Common myeloid progenitor, CD34-positive (primary cell): ENCODE results near the gene RTL10.

ENCODE experiments used
- CTCF ChIA-PET: fragments of 350-600 bp; sonication (Branson Sonifier 250); formaldehyde crosslinking; loops from one replicate; lab custom pipeline; 2021; ENCODE audit warnings: antibody characterized with exemption; lab: Charles Lee
- POLR2A ChIA-PET: fragments of 350-600 bp; sonication (Branson Sonifier 250); formaldehyde crosslinking; loops from one replicate; lab custom pipeline; 2021; ENCODE audit warnings: antibody characterized with exemption; lab: Charles Lee
- DNase-seq, 3 donors: peaks; one replicate each; pipeline versions ENCODE4 v3.0.0 to v3.0.0-alpha.2; 2013
- H3K27ac ChIP-seq, 2 experiments: 1 replicate in 1 of 2; 2 replicates in 1 of 2; pipeline ENCODE4 v1.7.0; 2013; ENCODE audit warnings: inconsistent platforms in 2 of 2, low read length in 2 of 2, mild to moderate bottlenecking in 2 of 2, low read depth in 1 of 2, moderate library complexity in 1 of 2; ENCODE audit not compliant: severe bottlenecking in 2 of 2, insufficient read depth in 1 of 2, poor library complexity in 1 of 2
- H3K27me3 ChIP-seq, 5 experiments: replicated peaks in 2 of 5; 1 replicate in 3 of 5; 2 replicates in 2 of 5; pipeline versions ENCODE4 v1.6.1 to v1.7.0; 2013; ENCODE audit warnings: low read length in 4 of 5, mild to moderate bottlenecking in 2 of 5, moderate library complexity in 2 of 5, inconsistent platforms in 1 of 5; ENCODE audit not compliant: insufficient read depth in 5 of 5, control insufficient read depth in 4 of 5
- H3K36me3 ChIP-seq, 4 experiments: 1 replicate in 2 of 4; 2 replicates in 2 of 4; pipeline versions ENCODE4 v1.6.1 to v1.7.0; 2013; ENCODE audit warnings: low read length in 3 of 4, control low read depth in 1 of 4, mild to moderate bottlenecking in 1 of 4; ENCODE audit not compliant: control insufficient read depth in 4 of 4, insufficient read depth in 4 of 4
- H3K4me1 ChIP-seq, 4 experiments: 1 replicate in 3 of 4; 2 replicates in 1 of 4; pipeline versions ENCODE4 v1.6.1 to v1.7.1; 2013; ENCODE audit warnings: low read length in 3 of 4, mild to moderate bottlenecking in 3 of 4, control low read depth in 1 of 4, inconsistent platforms in 1 of 4, moderate library complexity in 1 of 4; ENCODE audit not compliant: control insufficient read depth in 4 of 4, insufficient read depth in 4 of 4; ENCODE audit errors: control extremely low read depth in 1 of 4
- H3K4me3 ChIP-seq, 7 experiments: 1 replicate in 4 of 7; 2 replicates in 3 of 7; pipeline versions ENCODE4 v1.5.1 to v1.7.0; 2013; ENCODE audit warnings: mild to moderate bottlenecking in 7 of 7, low read length in 6 of 7, moderate library complexity in 6 of 7, inconsistent platforms in 2 of 7, low read depth in 2 of 7, control low read depth in 1 of 7; ENCODE audit not compliant: insufficient read depth in 4 of 7, control insufficient read depth in 1 of 7; ENCODE audit errors: extremely low read depth in 1 of 7
- H3K9me3 ChIP-seq, 5 experiments: 1 replicate in 4 of 5; 2 replicates in 1 of 5; pipeline versions ENCODE4 v1.6.1 to v1.7.1; 2013; ENCODE audit warnings: low read length in 4 of 5, mild to moderate bottlenecking in 2 of 5, inconsistent platforms in 1 of 5, low read depth in 1 of 5, moderate library complexity in 1 of 5; ENCODE audit not compliant: control insufficient read depth in 4 of 5, insufficient read depth in 2 of 5; ENCODE audit errors: control extremely low read depth in 1 of 5
- WGBS: methylation state at CpG from one replicate; pipeline ENCODE4 v1.1.5; 2013; ENCODE audit not compliant: insufficient coverage; 5-methylcytosine and 5-hydroxymethylcytosine counted together

The RTL10 gene

GRCh38 chr22:19821523-19822300 lies 33.0 kb downstream of the RTL10 start:
- no peak overlapping the region for H3K27ac ChIP-seq
- WGBS = 92% methylated on average over 19 of the region's 20 CpGs
- CTCF ChIA-PET = no interaction called here
- no peak for DNase-seq
- POLR2A ChIA-PET = no interaction called here
- no peaks in the 10 kb centered on the region for H3K9me3 ChIP-seq
- no peaks in the 10 kb centered on the region for H3K36me3 ChIP-seq
- no peaks in the 10 kb centered on the region for H3K27me3 ChIP-seq
- H3K4me1 ChIP-seq = no peaks in the 10 kb centered on the region
- H3K4me3 ChIP-seq = no peak overlapping the region

- no peaks in the 10 kb centered on the region for H3K36me3 ChIP-seq
- POLR2A ChIA-PET = no interaction called here
- H3K4me1 ChIP-seq = no peaks in the 10 kb centered on the region
- no peak overlapping the region for H3K4me3 ChIP-seq
- no peaks in the 10 kb centered on the region for H3K9me3 ChIP-seq
- no peaks in the 10 kb centered on the region for H3K27me3 ChIP-seq
- CTCF ChIA-PET = interaction anchor here (0.8 to 1.3 kb wide), 2 partner anchors 55 to 89 kb away, joined by 3 read pairs; no protein-coding TSS in a partner anchor
- no peak overlapping the region for H3K27ac ChIP-seq
- DNase-seq = peak in 2 of 3 donors; percentile 12 to 16
- 97% methylated on average over 18 of the region's 18 CpGs for WGBS
Observed at GRCh38 chr22:19820880-19821522, 33.7 kb downstream of the RTL10 start.

- 97% methylated on average over 20 of the region's 21 CpGs for WGBS
- ChIA-PET POLR2A (no interaction called here), CTCF (interaction anchor here (0.8 to 1.8 kb wide), 3 partner anchors 12 to 90 kb away, joined by 3 to 4 read pairs (median 3); no protein-coding TSS in a partner anchor)
- no peaks in the 10 kb centered on the region for H3K4me1 ChIP-seq
- H3K27me3 ChIP-seq = no peaks in the 10 kb centered on the region
- no peak for DNase-seq
- H3K9me3 ChIP-seq = no peaks in the 10 kb centered on the region
- H3K36me3 ChIP-seq = no peaks in the 10 kb centered on the region
- H3K4me3 ChIP-seq = no peak overlapping the region
- no peak overlapping the region for H3K27ac ChIP-seq
Observed at GRCh38 chr22:19819911-19820879, 34.5 kb downstream of the RTL10 start.

- DNase-seq = no peak
- POLR2A ChIA-PET = no interaction called here
- H3K27me3 ChIP-seq = no peaks in the 10 kb centered on the region
- no peaks in the 10 kb centered on the region for H3K9me3 ChIP-seq
- H3K4me3 ChIP-seq = no peak overlapping the region
- no peaks in the 10 kb centered on the region for H3K36me3 ChIP-seq
- 95% methylated on average over 14 of the region's 14 CpGs for WGBS
- CTCF ChIA-PET = interaction anchor here (1.8 kb wide), 1 partner anchor 13 kb away, joined by 4 read pairs; no protein-coding TSS in a partner anchor
- no peaks in the 10 kb centered on the region for H3K4me1 ChIP-seq
- H3K27ac ChIP-seq = no peak overlapping the region
Observed at GRCh38 chr22:19819208-19819910, 35.3 kb downstream of the RTL10 start.

- H3K27ac ChIP-seq = no peak overlapping the region
- ChIA-PET POLR2A (no interaction called here), CTCF (interaction anchor here (1.8 kb wide), 1 partner anchor 14 kb away, joined by 4 read pairs; no protein-coding TSS in a partner anchor)
- no peaks in the 10 kb centered on the region for H3K4me1 ChIP-seq
- no peaks in the 10 kb centered on the region for H3K9me3 ChIP-seq
- H3K36me3 ChIP-seq = no peaks in the 10 kb centered on the region
- no peak overlapping the region for H3K4me3 ChIP-seq
- no peak for DNase-seq
- WGBS = 97% methylated on average over 12 of the region's 17 CpGs
- H3K27me3 ChIP-seq = no peaks in the 10 kb centered on the region
Observed at GRCh38 chr22:19818324-19819207, 36.1 kb downstream of the RTL10 start.
